Fibroblast of skin of right quadriceps (primary cell): ENCODE data around the gene OPCML.

Experiments used
- DNase-seq: peaks from one replicate; pipeline ENCODE4 v3.0.0-alpha.2; 2013

OPCML gene

DNA sequence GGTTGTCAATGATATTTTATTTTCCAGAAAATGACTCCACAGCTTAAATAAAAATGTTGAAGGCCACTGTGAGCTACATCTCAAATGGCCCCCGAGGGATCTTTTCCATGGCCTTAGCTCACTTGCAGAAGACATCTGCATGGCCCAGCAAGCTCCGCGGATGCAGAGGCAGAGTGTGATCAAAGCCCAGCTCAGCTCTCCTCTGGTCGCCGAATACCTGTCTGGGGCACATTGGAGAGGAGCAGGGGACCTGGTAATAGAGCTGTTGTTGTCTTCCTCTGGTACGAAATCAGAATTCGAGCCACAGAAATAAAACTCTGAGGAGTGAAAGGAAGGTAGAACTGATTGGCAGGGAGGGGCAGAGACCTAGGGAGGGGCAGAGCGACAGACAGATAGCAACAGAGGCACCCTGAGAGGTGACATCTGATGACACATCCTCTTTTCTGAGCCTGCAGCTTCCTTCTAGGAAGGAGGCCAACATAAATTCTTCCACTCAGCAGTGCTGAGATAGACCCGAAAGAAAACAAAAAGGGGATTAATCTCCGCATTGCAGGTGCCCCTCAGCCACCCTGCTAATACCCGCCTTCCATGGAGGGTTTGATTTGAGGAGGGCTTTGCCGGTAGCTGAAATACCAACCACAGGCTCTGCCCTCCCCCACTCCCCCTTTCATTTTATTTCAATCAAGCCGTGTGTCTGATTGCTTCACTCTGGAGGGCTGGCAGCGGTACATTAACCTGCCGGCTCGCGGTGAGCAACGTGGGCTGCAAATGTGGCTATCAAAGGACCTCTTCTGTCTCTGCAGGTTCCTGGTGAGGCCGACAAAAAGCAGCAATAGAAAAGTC, 759.4 kb downstream of the OPCML start:
- DNase-seq = no peak

DNA sequence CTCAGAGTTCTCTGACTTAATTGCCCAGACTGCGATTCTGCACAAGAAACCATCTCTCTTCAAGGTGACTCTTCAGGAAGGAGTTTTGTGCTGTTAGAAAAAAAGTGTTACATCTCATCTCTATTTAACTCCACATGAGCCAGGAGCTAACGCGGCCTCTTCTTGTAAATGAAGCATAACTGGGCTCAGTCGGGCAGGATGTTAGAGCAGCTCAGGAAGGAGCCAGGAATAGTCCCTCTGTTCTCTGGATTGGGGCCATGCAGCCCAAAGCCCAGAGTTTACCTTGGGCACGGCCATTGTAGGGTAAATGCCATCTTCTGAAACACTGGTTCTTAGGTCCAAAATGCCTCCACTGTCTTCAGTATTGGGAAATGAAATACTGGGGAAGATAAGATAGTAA, 760.6 kb downstream of the OPCML start:
- DNase-seq = no peak

DNA sequence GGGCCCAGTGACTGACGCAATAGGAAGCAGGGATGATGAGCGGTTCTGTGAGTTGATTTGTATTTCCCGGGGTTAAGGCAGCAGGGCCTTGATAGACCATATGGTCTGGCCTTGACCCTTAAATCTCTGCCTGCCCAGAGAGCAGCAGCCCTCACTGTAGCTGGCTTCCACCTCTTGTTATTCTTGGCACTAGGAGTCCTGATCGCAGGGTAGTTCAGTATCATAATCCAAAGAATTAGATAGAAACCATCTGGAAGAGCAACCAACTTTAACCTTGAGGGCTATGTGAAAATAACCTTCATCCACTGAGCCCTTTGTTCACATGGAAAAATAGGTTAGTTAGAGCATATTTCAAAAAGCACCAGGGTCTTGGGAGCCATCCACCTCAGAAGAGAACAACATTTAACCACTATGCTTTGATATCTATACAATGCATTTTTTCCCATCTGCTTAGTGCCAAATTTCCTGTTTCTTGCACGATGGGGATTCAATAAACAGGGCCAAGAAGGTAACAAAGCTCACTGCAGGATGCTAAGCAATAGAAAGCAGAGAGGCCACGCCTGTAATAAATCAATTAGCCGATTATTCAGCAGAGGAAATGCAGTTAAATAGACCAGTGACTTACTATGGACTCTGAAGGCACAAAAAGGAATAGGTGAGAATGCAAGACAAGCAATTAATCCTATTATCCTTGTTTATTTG, 761.3 kb downstream of the OPCML start:
- DNase-seq = peak; percentile 19

DNA sequence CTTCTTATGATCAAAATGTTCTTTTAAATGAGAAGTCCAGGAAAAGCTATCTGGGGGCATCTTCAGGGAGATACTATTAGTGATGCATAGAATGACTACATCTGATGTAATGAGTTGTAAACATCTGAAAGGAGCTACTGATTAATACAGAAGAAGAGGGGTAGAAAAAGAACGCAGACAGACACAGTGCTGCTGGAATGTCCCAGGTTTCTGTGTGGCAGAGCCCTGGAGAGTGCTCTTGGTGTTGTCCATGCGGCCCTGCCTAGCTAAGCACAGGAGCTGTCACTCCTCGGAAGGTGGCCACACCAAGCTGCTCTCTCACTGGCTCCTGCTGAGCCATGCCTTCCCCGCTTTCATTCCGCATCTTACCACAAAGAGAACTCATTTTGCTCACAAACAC, 768.8 kb downstream of the OPCML start:
- no peak for DNase-seq

DNA sequence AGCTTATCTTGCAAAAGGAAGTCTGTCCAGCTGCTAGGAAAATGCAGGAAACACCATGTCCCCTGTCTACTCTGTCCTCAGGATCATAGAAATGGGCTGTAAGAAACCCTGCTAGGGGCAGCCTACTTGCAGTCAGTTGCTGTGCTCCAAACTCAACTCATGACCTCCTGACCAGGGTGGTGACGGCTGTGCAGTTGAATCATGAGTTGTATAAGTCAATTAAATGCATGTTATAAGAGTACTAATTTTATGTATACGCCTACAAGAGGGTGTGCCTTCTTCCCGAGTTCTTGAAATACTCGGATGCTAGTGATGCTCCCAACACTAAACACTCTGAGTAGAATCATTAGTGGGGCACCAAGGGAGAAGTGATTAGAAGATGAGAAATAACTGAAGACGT, 776.4 kb downstream of the OPCML start:
- DNase-seq = no peak

DNA sequence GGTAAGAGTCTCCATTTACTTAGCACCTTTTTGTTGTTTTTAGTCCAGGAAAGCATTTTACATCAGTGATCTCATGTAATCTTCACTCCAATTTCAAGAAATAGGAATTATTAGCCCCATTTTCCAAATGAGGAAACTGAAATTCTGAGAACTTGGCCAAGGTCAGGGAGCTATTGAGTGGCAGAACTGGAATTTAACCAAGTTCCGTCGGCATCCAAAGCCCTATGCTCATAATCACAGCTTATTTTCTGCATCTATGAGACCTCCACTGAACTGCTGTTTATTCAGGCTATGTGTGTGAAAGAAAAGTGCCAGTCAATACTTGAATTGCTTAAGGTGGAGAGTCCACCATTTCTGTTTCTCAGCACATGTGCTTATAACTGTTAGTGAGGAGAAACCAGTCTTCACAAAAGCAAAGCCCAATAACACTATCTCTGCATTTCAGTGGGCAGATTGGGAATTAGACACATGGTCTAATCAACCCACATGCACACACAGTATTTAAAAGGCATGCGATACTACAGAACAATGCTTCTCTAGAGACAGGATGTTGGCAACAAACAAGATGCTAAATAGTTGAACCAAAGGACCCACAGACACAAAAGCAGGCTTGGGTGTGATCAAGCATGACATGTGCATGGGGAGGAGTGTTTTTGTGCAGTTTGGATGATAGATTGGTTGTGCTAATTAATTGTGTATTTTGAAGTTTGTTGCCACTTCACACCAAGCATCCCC, 780.6 kb downstream of the OPCML start:
- DNase-seq = no peak

DNA sequence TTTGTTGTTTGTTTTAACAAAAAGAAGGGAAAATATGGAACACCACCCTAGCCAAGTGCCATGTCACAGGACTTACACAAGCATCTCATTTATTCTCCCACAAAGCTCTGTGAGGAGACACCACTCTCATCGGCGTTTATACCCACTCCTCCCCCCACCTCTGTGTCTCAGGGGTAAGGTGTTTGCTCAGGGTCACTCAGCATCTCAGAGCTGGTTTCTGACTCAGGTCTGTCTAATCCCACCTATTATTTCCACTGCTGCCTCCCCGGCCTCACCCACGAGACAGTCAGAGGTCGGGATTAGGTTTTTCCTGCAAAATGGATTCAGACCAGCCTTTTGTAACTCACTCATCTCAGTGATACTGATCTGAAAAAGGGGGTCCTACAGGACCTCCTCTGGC, 786.0 kb downstream of the OPCML start:
- DNase-seq = no peak

DNA sequence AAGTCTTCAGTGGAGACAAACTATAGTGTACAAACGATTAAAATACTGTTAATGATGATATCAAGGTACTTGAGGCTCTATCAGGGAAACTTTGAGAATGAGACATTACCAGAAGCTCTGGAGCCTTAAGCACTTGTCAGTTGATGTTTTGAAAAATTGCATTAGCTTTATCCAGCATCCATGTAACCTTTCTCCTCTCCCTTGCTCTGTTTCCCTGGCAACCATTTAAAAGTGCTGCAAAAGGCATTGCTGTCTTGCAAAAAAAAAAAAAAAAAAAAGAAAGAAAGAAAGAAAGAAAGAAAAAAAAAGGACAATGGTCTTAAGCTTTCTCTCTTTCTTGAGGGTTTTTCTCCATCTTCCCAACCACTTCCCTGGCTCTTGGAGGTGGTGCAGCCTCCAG, 787.0 kb downstream of the OPCML start:
- DNase-seq = no peak

DNA sequence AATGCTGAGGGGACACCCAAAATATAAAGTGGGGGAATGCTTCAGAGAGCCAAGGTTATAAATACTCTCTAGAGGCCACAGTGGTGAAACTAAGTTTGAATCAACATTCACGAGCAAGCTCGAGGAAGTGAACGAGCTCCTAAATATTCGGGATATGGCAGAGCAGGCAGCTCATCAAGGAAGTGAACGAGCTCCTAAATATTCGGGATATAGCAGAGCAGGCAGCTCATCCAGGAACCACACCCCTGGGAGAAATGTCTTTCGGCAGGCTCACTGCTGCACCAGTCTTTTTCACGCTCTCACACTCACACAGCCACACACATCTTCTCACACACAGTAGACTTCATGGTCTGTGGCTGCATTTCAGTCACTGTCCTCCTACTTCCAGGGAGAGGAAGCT, 787.5 kb downstream of the OPCML start:
- peak; percentile 85 for DNase-seq

DNA sequence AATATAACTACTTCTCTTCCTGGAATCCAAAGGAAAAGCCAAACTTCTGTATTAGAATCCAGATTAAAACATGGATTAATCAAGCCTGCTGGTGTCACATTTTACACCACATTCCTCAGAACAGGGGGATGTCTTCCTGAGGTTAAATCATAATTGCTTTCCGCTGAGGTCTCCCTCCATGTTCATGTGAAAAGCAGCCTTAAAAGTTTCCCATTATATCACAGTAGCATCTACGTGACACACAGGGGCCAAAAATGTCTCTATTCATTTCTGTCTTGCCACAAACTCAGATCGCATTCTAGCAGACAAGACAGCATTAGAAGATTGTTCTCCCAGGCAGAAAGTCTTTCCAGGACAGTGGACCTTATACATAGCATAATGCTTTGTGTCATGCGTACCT, 788.7 kb downstream of the OPCML start:
- DNase-seq = peak; percentile 30

DNA sequence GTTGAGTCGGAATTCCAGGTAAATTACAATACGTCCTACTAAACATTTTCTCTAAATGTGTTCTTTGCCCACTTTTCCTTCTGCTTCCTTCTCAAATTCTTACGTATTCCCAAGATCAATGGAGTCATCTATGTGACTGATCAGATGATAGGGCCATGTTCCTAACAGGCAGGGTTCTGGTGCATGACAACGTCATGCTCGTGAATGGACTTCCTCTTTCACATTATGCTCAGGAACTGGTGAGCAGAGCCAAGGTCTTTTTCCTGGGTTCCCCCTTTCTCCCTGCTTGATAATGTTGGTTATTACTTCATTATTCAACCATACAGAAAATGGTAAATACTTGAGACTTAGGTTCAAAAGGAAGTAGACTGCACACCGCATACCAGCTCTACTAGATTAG, 789.4 kb downstream of the OPCML start:
- no peak for DNase-seq

DNA sequence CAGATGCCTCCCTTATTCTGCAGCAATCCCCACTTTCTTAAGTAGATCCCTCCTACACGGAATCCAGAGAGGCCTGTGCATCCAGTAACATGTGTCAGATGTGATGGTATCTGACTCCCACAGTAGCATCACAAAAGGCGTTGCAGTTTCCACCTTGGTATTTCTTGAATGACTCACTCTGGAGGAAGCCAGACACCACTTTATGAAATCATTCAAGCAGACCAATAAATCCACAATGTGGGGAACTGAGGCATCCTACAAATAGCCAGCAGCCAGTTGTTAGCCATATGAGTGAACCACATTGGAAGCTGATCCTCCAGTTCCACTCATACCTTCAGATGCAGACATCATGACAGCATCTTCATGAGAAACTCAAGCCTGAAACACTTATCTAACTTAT, 798.1 kb downstream of the OPCML start:
- DNase-seq = peak; percentile 98

DNA sequence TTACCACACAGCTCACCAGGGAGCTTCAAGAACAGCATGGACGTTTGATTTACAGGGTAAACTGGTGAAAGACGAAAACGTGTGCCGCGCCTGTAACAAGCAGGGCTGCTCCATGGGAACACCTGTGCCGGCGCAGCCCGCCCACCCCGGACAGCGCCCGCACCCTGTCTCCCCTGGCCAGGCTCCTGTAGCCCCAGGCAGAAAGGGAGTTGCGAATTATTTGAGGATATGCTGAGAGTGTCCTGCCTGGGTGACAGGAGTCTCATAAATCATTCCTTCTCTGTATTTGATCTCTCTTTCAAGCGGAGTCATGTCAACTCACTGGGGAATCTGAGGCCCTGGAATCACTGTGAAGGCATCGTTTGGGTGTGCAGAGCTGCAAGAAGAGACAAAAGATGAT, 804.3 kb downstream of the OPCML start:
- no peak for DNase-seq

DNA sequence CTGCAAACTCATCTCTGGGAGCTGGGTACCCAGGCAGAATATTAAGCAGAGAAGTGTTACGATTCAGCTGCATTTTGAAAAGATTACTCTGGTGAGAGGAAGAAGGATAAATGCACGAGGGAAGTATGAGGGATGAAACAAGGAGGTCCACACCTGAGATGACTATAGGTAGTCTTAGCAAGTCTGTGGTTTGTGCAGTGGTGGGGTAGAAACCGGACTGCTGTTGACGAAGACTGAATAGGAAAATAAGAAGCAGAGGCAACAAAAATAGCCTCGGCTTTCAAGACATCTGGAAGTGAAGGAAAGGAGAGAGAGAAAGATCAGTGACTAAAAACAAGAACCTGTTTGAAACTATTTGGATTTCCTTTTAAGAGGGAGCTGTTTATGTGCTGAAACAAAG, 810.8 kb downstream of the OPCML start:
- no peak for DNase-seq

DNA sequence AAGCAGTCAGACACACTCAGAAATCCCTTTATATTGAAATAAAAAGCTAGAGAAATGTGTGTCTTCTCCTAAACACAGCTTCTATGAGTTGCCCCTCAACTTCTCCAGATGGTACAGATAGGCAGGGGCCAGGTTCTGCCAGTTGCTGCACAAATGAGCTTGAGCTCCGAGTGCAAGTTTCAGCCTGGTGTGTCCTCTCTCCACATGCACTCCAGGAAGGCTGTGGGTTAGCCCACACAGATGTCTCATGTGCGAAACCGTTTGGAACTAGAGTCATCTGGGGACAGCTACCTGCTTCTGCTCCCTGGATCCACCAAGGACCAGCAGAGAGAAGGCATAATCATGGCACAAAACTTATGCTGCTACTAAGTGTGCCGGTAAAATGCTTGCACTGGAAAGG, 812.6 kb downstream of the OPCML start:
- no peak for DNase-seq

DNA sequence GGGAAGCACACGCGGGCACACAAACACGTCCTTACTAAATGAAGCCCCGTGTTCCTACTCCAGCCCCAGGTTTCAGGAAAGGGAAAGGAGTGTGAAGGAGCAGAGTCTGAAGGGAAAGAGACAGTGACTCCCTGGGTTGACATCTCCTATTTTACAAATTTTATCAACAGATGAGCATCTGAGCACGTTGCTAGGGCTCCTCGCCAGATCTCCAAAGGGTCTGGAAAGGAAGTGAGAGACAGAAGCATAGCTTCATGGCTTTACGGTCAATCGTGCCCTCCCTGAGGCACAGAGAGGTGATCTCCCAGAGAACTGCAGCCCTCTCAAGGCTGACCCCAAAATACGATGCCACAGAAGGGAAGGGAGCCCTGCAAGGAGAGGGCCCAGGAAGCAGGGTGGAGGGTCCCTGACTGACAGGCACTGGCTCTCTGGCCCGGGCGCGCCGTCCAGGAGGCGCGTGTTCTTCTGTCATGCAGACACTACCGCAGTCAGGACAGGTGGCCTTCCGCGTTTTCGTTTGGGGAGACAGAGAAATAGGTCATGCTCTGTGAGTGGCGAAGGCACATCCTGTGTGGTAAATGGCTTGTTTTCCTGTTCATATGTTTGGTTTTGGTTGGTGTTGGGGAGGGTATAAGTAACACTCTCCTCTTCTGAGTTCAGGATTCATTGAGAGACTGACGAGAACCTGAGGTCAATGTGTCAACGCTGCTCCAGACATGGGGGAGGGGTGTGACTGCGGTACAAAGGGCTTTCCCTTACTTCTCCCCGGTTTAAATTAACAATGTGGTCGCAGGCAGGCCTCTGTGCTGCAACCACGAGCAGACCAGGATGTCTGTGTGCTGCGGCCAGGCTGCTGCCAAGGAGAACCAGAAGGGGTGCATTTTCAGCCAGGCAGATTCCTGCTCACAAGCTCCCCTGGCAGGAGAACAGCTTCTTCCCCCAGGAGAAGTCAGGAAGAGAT, 813.3 kb downstream of the OPCML start:
- peak; percentile 53 for DNase-seq

DNA sequence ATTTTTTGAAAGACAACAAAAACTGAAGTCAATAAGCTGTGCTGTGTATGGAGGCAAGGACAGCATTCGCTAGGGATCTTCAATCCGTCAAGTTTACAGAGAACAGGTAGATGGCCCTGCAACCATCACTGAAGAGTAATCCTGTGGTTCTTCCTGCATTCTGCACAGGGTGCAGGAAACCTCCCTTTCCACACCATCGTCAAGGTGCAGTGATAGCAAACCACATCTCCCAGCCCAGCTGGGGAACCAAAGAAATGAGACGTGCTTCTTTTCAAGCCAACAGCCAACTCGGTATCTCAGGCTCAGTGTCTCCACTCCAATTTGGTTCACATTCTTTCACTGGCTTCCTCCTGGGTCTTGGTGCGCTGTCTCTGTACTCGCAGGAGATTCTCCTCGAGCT, 814.5 kb downstream of the OPCML start:
- DNase-seq = no peak

DNA sequence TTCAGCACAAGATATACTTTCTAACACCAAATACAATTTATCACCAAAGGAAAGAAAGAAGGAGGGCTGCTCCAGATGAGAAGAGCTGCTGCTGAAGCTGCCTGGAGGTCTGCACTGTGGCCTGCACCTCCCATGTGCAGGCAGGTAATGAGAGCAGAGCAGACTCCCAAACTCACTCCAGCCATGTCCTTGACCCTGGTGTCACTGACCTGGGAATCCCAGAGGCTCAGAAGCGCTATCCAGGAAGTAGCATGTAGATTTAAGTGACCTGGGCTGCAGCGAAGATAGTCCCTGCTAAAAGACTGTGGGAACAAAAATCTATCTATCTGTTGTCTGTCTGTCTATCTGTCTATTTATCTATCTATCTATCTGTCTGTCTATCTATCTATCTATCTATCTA, 816.3 kb downstream of the OPCML start:
- no peak for DNase-seq

DNA sequence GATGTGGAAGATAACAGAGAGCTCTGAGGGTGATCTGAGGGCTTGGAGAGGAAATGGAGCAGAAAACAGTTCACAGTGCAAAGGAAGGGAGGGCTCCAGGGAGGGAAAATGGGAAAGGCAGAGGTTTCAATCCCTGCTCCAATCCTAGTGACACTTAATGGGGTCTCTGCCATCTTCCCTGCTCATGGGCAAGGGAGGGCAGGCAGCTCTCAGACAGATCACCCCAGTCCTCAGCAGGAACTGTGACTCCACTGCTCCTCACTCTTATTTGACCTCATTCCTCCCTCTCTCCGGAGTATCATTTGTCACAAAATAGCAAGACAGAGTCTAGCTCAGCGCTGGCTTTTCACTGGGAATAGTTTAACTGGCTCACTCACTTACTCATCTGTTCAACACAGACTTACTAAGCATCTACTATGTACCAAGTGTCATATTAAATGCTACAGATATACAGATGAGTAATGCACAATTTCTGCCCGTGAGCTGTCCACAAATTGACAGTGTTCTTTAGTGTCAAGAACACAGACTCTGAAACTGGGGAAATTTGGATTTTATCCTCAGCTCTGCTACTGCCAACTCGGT, 817.4 kb downstream of the OPCML start:
- peak; percentile 34 for DNase-seq

DNA sequence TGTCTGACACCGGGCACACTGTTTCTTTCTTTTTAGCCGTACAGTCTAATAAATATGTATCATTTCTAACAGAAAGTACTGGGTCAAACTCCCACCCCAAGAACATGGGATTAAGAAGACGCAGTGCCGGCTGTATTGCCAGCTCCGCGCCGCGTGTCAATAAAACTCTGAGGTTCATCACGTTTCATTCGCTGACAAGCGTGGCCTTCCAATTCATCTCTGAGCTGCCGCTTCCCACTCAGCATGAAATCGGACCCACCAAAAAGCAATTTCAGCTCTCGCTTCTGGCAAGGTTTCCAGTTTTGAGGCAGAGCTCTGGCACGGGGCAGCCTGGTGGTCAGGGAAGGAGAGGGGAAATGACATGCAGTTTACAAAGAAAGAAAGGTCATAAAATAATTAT, 819.8 kb downstream of the OPCML start:
- no peak for DNase-seq

DNA sequence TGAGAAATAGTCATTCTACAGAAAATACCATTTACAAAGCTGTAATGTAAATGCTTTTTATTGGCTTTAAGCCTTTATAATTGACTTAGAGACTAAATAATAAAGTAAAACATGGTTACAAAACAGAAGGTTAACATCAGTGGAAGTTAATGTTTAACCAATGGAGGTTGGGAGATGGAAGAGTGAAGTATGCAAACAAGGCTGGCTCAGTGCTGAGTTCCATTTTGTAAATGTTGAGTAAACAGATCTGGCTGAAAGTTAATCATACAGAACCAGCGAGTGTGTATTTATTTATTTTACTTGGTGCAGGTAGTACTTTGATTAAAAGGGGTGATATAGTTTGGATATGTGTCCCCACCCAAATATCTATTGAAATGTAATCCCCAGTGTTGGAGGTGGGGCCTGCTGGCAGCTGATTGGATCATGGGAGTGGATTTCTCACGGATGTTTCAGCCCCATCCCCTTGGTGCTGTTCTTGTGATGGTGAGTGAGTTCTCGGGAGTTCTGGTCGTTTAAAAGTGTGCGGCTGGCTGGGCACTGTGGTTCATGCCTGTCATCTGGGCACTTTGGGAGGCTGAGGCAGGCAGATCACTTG, 827.4 kb downstream of the OPCML start:
- DNase-seq = no peak

DNA sequence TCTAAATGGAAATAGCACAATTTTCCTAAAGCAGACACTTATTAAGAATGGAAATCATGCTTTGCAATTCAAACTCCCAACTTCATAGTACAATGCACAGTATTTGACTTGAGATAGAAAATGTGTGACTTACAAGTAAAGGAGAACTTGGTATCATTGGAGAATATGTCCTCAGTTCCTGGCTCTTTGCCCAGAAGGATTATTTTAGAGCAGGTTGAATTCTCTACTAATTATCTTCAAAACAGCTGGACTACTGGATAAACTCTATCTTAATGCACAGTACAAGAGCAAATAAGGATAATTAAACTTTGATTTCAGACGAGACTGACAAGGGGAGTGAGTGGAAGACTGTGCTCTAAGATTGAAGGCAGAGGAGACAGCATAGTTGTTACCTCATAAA, 839.4 kb downstream of the OPCML start:
- DNase-seq = no peak
